SK-N-MC (cell line): ENCODE data around the gene CPSF3.

Experiments
- EZH2 ChIP-seq: fragments of 200-600 bp; sonication (generic); IDR thresholded peaks from one replicate; pipeline ENCODE4 v1.6.1; 2017; ENCODE audit warnings: antibody characterized with exemption
- POLR2AphosphoS5 ChIP-seq: IDR thresholded peaks from 2 replicates; pipeline ENCODE4 v1.6.1; 2012; ENCODE audit warnings: mild to moderate bottlenecking, low read depth, low read length, borderline replicate concordance

GRCh38 chr2:9401059-9401547 lies 22.4 kb upstream of the CPSF3 start:
- TF ChIP-seq EZH2 (no peak), POLR2AphosphoS5 (no peak)
